Germinal center (tissue), 1 donor: ENCODE results near the gene GLRX3.

Source experiments
- DNase-seq: peaks from one replicate; pipeline ENCODE4 v3.0.0; 2012; ENCODE audit warnings: mixed read lengths, low spot score

The GLRX3 gene

GRCh38 chr10:130208807-130209206, 72.6 kb downstream of the GLRX3 start:
- no peak for DNase-seq

GRCh38 chr10:130212746-130213145, 76.6 kb downstream of the GLRX3 start:
- DNase-seq: no peak

GRCh38 chr10:130213286-130214080, 77.3 kb downstream of the GLRX3 start:
- DNase-seq: no peak

GRCh38 chr10:130214431-130214830, 78.2 kb downstream of the GLRX3 start:
- DNase-seq: no peak

GRCh38 chr10:130215151-130215930, 79.2 kb downstream of the GLRX3 start:
- no peak for DNase-seq

- DNase-seq: no peak
Measured at GRCh38 chr10:130215931-130216231, 79.7 kb downstream of the GLRX3 start.

- no peak for DNase-seq
Measured at GRCh38 chr10:130218181-130218641, 82.0 kb downstream of the GLRX3 start.

- DNase-seq: no peak
Measured at GRCh38 chr10:130218936-130219335, 82.7 kb downstream of the GLRX3 start.

- no peak for DNase-seq
Measured at GRCh38 chr10:130220251-130221185, 84.3 kb downstream of the GLRX3 start.

GRCh38 chr10:130221456-130222375, 85.5 kb downstream of the GLRX3 start:
- no peak for DNase-seq

- no peak for DNase-seq
Measured at GRCh38 chr10:130222381-130222780, 86.2 kb downstream of the GLRX3 start.

GRCh38 chr10:130224228-130224627, 88.0 kb downstream of the GLRX3 start:
- no peak for DNase-seq

- DNase-seq: no peak
Measured at GRCh38 chr10:130226012-130226411, 89.8 kb downstream of the GLRX3 start.

- DNase-seq: no peak
Measured at GRCh38 chr10:130227883-130228282, 91.7 kb downstream of the GLRX3 start.
